DOHH2 (cell line): ENCODE data around the gene ARRDC3.
"Not testable (repeated sequence)": the region's sequence is repeated elsewhere in the genome, so short reads cannot be mapped to it uniquely, and the experiment has no call there.

Experiments
- H3F3A ChIP-seq: fragments of 200-600 bp; sonication (generic), shearing (Covaris generic); 2 replicates; pipeline ENCODE4 v1.6.0; 2016; ENCODE audit warnings: antibody characterized with exemption, mild to moderate bottlenecking; ENCODE audit not compliant: control insufficient read depth, insufficient read depth
- H3K27ac ChIP-seq: fragments of 200-600 bp; sonication (generic); 2 replicates; pipeline ENCODE4 v1.5.1; 2014; ENCODE audit warnings: low read depth, mild to moderate bottlenecking, low read length, moderate library complexity
- H3K27me3 ChIP-seq: fragments of 200-600 bp; sonication (generic); 2 replicates; pipeline ENCODE4 v1.6.1; 2014; ENCODE audit warnings: mild to moderate bottlenecking, low read length, mixed read lengths; ENCODE audit not compliant: control insufficient read depth
- H3K36me3 ChIP-seq: fragments of 200-600 bp; sonication (generic); 2 replicates; pipeline ENCODE4 v1.6.1; 2014; ENCODE audit warnings: mild to moderate bottlenecking, low read length, moderate library complexity, mixed read lengths; ENCODE audit not compliant: control insufficient read depth
- H3K4me1 ChIP-seq: fragments of 200-600 bp; sonication (generic); 2 replicates; pipeline ENCODE4 v1.6.1; 2014; ENCODE audit warnings: mild to moderate bottlenecking, low read length, mixed read lengths; ENCODE audit not compliant: control insufficient read depth
- H3K4me2 ChIP-seq: fragments of 200-600 bp; sonication (generic); 2 replicates; pipeline ENCODE4 v1.6.0; 2014; ENCODE audit warnings: mild to moderate bottlenecking, low read length, moderate library complexity
- H3K4me3 ChIP-seq: fragments of 200-600 bp; sonication (generic); 2 replicates; pipeline ENCODE4 v1.5.1; 2014; ENCODE audit warnings: mild to moderate bottlenecking, low read length, mixed read lengths
- H3K79me2 ChIP-seq: fragments of 200-600 bp; sonication (generic); 2 replicates; pipeline ENCODE4 v1.6.1; 2014; ENCODE audit warnings: mild to moderate bottlenecking, low read length, mixed read lengths; ENCODE audit not compliant: control insufficient read depth
- H3K9me2 ChIP-seq: fragments of 200-600 bp; sonication (generic); replicated peaks from 2 replicates; pipeline ENCODE4 v1.6.1; 2014; ENCODE audit warnings: mild to moderate bottlenecking, low read length, mixed read lengths; ENCODE audit not compliant: control insufficient read depth
- H3K9me3 ChIP-seq: fragments of 200-600 bp; sonication (generic); 2 replicates; pipeline ENCODE4 v1.6.1; 2014; ENCODE audit warnings: antibody characterized with exemption, low read length, mixed read lengths; ENCODE audit not compliant: control insufficient read depth, insufficient read depth
- H4K20me1 ChIP-seq: fragments of 200-600 bp; sonication (generic); 2 replicates; pipeline ENCODE4 v1.6.0; 2014; ENCODE audit warnings: low read depth, mild to moderate bottlenecking, antibody characterized with exemption, low read length, moderate library complexity; ENCODE audit not compliant: control insufficient read depth, insufficient read depth
- EZH2phosphoT487 ChIP-seq: fragments of 200-600 bp; sonication (generic); IDR thresholded peaks from 2 replicates; pipeline ENCODE4 v1.6.1; 2017; ENCODE audit warnings: borderline replicate concordance, mild to moderate bottlenecking, antibody characterized with exemption, low read length, moderate library complexity, mixed read lengths
- TF ChIP-seq, protein P1 (sequence below): fragments of 200-600 bp; sonication (generic); IDR thresholded peaks from one replicate; pipeline ENCODE4 v1.5.1; 2014; ENCODE audit warnings: antibody characterized with exemption, mild to moderate bottlenecking, low read depth, low read length; ENCODE audit not compliant: poor library complexity, severe bottlenecking

The ARRDC3 gene

GRCh38 chr5:91388362-91388761, 5.2 kb upstream of the ARRDC3 start:
- Histone ChIP-seq H3K79me2 (peaks cover 11% of the 10 kb centered on the region), H3K4me3 (no peak overlapping the region), H3K27ac (no peak overlapping the region), H3K4me1 (peaks cover 9% of the 10 kb centered on the region), H3F3A (peaks cover 12% of the 10 kb centered on the region), H3K27me3 (no peaks in the 10 kb centered on the region), H3K4me2 (no peak overlapping the region), H3K9me2 (no peaks in the 10 kb centered on the region), H4K20me1 (no peaks in the 10 kb centered on the region), H3K36me3 (no peaks in the 10 kb centered on the region), H3K9me3 (no peaks in the 10 kb centered on the region)
- TF ChIP-seq EZH2phosphoT487: no peak
- TF ChIP-seq, protein P1, sequence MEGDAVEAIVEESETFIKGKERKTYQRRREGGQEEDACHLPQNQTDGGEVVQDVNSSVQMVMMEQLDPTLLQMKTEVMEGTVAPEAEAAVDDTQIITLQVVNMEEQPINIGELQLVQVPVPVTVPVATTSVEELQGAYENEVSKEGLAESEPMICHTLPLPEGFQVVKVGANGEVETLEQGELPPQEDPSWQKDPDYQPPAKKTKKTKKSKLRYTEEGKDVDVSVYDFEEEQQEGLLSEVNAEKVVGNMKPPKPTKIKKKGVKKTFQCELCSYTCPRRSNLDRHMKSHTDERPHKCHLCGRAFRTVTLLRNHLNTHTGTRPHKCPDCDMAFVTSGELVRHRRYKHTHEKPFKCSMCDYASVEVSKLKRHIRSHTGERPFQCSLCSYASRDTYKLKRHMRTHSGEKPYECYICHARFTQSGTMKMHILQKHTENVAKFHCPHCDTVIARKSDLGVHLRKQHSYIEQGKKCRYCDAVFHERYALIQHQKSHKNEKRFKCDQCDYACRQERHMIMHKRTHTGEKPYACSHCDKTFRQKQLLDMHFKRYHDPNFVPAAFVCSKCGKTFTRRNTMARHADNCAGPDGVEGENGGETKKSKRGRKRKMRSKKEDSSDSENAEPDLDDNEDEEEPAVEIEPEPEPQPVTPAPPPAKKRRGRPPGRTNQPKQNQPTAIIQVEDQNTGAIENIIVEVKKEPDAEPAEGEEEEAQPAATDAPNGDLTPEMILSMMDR: no peak

DNA sequence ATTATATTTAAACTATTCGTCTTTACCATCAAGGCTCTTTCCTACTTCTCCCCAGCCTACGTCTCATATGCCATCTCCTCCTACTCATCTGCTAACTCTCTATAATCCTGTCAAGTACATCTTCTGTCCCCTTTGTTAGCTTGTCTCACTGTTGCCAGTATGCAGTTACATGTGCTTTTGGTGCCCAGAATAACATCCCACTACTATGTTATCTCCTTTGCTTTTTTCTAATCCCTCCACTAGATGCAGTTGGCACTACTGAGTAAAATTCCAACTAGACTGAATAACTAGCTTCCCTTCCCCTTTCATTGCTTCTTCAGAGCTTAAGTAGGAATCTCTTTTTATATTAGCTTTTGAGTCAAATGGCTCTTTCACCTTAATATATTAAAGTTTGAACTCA, 3.0 kb upstream of the ARRDC3 start:
- H3K27me3 ChIP-seq: no peaks in the 10 kb centered on the region
- H3F3A ChIP-seq: peaks cover 19% of the 10 kb centered on the region
- H3K4me3 ChIP-seq: no peak overlapping the region
- no peaks in the 10 kb centered on the region for H4K20me1 ChIP-seq
- TF ChIP-seq, protein P1: no peak
- H3K27ac ChIP-seq: no peak overlapping the region
- peaks cover 15% of the 10 kb centered on the region for H3K36me3 ChIP-seq
- H3K4me1 ChIP-seq: peaks cover 9% of the 10 kb centered on the region
- peaks cover 31% of the 10 kb centered on the region for H3K79me2 ChIP-seq
- H3K4me2 ChIP-seq: no peak overlapping the region
- no peaks in the 10 kb centered on the region for H3K9me3 ChIP-seq
- H3K9me2 ChIP-seq: no peaks in the 10 kb centered on the region

DNA sequence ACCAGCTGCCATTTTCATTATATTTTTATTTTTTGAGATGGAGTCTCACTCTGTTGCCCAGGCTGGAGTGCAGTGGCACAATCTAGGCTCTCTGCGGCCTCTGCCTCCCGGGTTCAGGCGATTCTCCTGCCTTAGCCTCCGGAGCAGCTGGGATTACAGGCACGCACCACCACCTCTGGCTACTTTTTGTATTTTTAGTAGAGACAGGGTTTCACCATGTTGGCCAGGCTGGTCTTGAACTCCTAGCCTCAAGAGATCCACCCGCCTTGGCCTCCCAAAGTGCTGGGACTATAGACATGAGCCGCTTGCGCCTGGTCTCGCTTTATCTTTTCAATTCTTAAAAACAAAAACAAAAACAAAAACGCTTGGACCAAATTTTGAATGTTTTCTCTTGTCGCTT, 2.5 kb upstream of the ARRDC3 start:
- not testable (repeated sequence) for H3K4me3 ChIP-seq, H3K9me3 ChIP-seq, H3K9me2 ChIP-seq, H3K27me3 ChIP-seq, H3K4me2 ChIP-seq, H4K20me1 ChIP-seq, H3K4me1 ChIP-seq, H3K27ac ChIP-seq
- H3K36me3 ChIP-seq: peaks cover 18% of the 10 kb centered on the region
- peaks cover 34% of the 10 kb centered on the region for H3K79me2 ChIP-seq
- H3F3A ChIP-seq: peaks cover 20% of the 10 kb centered on the region

GRCh38 chr5:91384671-91385430, 1.7 kb upstream of the ARRDC3 start:
- peaks cover 20% of the 10 kb centered on the region for H3F3A ChIP-seq
- peak overlapping the region; percentile 77 for H3K4me2 ChIP-seq
- peaks cover 22% of the 10 kb centered on the region for H3K36me3 ChIP-seq
- H3K4me1 ChIP-seq: peaks cover 9% of the 10 kb centered on the region
- H3K9me3 ChIP-seq: no peaks in the 10 kb centered on the region
- TF ChIP-seq, protein P1: peak; percentile 93
- TF ChIP-seq EZH2phosphoT487: no peak
- H3K27me3 ChIP-seq: no peaks in the 10 kb centered on the region
- peak overlapping the region; percentile 91 for H3K27ac ChIP-seq
- peaks cover 39% of the 10 kb centered on the region for H3K79me2 ChIP-seq
- no peaks in the 10 kb centered on the region for H4K20me1 ChIP-seq
- peak overlapping the region; percentile 95 for H3K4me3 ChIP-seq
- no peaks in the 10 kb centered on the region for H3K9me2 ChIP-seq
